AG10803 (cell line): ENCODE measurements around the gene HMX1.

Experiments
- DNase-seq: peaks from one replicate; pipeline ENCODE4 v3.0.0; 2010; ENCODE audit warnings: low read depth
- H3K4me3 ChIP-seq: 2 replicates; pipeline ENCODE4 v1.5.1; 2011; ENCODE audit warnings: mild to moderate bottlenecking, low read length, control low read depth
- CTCF ChIP-seq: conservative IDR thresholded peaks from 2 replicates; pipeline ENCODE4 v1.5.1; 2011; ENCODE audit warnings: mild to moderate bottlenecking, low read length, control low read depth, inconsistent platforms

The HMX1 gene

GRCh38 chr4:8912506-8912905 is 40.9 kb upstream of the HMX1 start:
- TF ChIP-seq CTCF = no peak
- H3K4me3 ChIP-seq = no peak overlapping the region
- no peak for DNase-seq

- DNase-seq = no peak
- TF ChIP-seq CTCF = no peak
- no peak overlapping the region for H3K4me3 ChIP-seq
Observed at GRCh38 chr4:8912089-8912455, 40.4 kb upstream of the HMX1 start.

- no peak overlapping the region for H3K4me3 ChIP-seq
- no peak for TF ChIP-seq CTCF
- peak; percentile 66 for DNase-seq
Observed at GRCh38 chr4:8911316-8912088, 39.9 kb upstream of the HMX1 start.

- no peak overlapping the region for H3K4me3 ChIP-seq
- no peak for TF ChIP-seq CTCF
- no peak for DNase-seq
Observed at GRCh38 chr4:8910822-8911315, 39.2 kb upstream of the HMX1 start.

GRCh38 chr4:8910100-8910821 is 38.6 kb upstream of the HMX1 start:
- TF ChIP-seq CTCF = no peak
- H3K4me3 ChIP-seq = no peak overlapping the region
- DNase-seq = no peak

GRCh38 chr4:8909548-8909947 is 37.9 kb upstream of the HMX1 start:
- TF ChIP-seq CTCF = no peak
- no peak overlapping the region for H3K4me3 ChIP-seq

More at GRCh38 chr4:8909548-8909947, 37.9 kb upstream of the HMX1 start:
- DNase-seq = no peak
